CD4-positive, alpha-beta T cell treated with Interleukin-2 at 100 ng/mL for 4 hours (primary cell): ENCODE results near the gene IDE.

Experiments
- DNase-seq: peaks from one replicate; pipeline ENCODE4 v3.0.0-alpha.2; 2020; ENCODE audit warnings: low spot score

Gene IDE

GRCh38 chr10:92567952-92568600 lies 5.8 kb downstream of the IDE start:
- DNase-seq, result no peak

- DNase-seq, result no peak
These were observed 11.5 kb downstream of the IDE start for GRCh38 chr10:92562424-92562823.

GRCh38 chr10:92559046-92559445 lies 14.8 kb downstream of the IDE start:
- DNase-seq, result no peak

GRCh38 chr10:92553959-92554358 lies 19.9 kb downstream of the IDE start:
- DNase-seq, result no peak

GRCh38 chr10:92552310-92552709 lies 21.6 kb downstream of the IDE start:
- DNase-seq, result no peak

GRCh38 chr10:92550924-92551323 lies 23.0 kb downstream of the IDE start:
- DNase-seq, result no peak

GRCh38 chr10:92547676-92548075 lies 26.2 kb downstream of the IDE start:
- DNase-seq, result no peak

GRCh38 chr10:92545556-92545955 lies 28.3 kb downstream of the IDE start:
- DNase-seq, result no peak

- DNase-seq, result peak; percentile 2
These were observed 29.6 kb downstream of the IDE start for GRCh38 chr10:92544296-92544695.

- DNase-seq, result no peak
These were observed 31.4 kb downstream of the IDE start for GRCh38 chr10:92542458-92542857.

- no peak for DNase-seq
These were observed 32.3 kb downstream of the IDE start for GRCh38 chr10:92541583-92541982.

GRCh38 chr10:92538231-92538958 lies 35.5 kb downstream of the IDE start:
- no peak for DNase-seq

- no peak for DNase-seq
These were observed 42.9 kb downstream of the IDE start for GRCh38 chr10:92530891-92531535.

GRCh38 chr10:92530421-92530820 lies 43.5 kb downstream of the IDE start:
- DNase-seq, result no peak

- no peak for DNase-seq
These were observed 46.2 kb downstream of the IDE start for GRCh38 chr10:92527716-92528115.

GRCh38 chr10:92523639-92524038 lies 50.3 kb downstream of the IDE start:
- no peak for DNase-seq

GRCh38 chr10:92517034-92517655 lies 56.7 kb downstream of the IDE start:
- peak; percentile 83 for DNase-seq

GRCh38 chr10:92508866-92509265 lies 65.0 kb downstream of the IDE start:
- no peak for DNase-seq

- no peak for DNase-seq
These were observed 67.6 kb downstream of the IDE start for GRCh38 chr10:92506336-92506735.

GRCh38 chr10:92505044-92505443 lies 68.8 kb downstream of the IDE start:
- DNase-seq, result no peak

- DNase-seq, result no peak
These were observed 71.5 kb downstream of the IDE start for GRCh38 chr10:92502296-92502808.

- DNase-seq, result no peak
These were observed 80.5 kb downstream of the IDE start for GRCh38 chr10:92493362-92493761.
